Dermis blood vessel endothelial cell (primary cell): ENCODE results near the gene KIRREL3. TPM values are rescaled to one million over a fixed set of nuclear protein-coding genes. Genes with fewer than 3 reads are reported as not detected.

Experiments used
- DNase-seq: peaks from one replicate; pipeline ENCODE4 v3.0.0; 2010
- total RNA-seq: library from RNA; depleted of rRNA; stranded (reverse); fragments of >200 nt; gene quantifications from 2 replicates; pipeline ENCODE4 v1.2.3, GENCODE V29; 2014

Gene KIRREL3
- total RNA-seq, 1 donor from 2014 or later, result not detected

- no peak for DNase-seq
Measured at GRCh38 chr11:126951465-126951864, 49.1 kb downstream of the KIRREL3 start.

- DNase-seq, result no peak
Measured at GRCh38 chr11:126949066-126949891, 51.3 kb downstream of the KIRREL3 start.

DNA sequence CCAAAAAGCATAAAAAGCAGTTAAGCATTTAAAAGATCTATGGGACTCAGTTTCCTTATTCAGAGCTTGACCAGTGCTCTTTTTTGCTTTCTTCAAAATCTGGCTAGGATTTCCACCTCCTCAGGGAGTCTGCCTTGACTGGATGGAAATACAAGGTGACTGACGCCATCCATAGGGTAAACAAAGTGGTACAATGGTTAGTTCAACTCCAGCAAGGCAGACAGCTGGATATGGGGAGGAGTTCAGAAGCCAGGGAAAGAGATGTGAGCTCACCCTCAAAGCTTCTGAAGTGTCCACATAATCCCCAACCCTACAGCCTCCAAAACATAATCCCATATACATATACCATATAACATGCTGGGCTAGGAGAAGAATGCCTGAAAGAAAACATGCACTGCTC is 52.0 kb downstream of the KIRREL3 start:
- no peak for DNase-seq

- DNase-seq, result no peak
Measured at GRCh38 chr11:126945319-126945718, 55.3 kb downstream of the KIRREL3 start.

DNA sequence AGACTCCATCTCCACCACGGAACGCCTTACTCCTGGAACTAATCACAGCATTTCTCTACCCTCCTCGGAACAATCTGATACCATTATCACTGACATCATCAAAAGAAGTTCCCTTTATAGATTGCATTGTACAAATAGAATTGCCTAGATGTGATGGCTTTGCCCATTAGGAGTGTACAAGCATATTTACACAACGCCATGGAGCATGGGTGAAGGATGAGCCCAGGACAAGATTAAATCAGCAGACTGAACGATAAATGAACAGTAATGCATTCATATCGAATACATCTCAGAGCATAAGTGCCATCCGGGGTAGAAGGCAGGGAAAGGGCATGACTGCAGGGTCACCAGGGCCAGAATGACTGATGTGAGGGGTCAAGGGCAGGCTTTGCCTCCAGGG is 57.3 kb downstream of the KIRREL3 start:
- no peak for DNase-seq

DNA sequence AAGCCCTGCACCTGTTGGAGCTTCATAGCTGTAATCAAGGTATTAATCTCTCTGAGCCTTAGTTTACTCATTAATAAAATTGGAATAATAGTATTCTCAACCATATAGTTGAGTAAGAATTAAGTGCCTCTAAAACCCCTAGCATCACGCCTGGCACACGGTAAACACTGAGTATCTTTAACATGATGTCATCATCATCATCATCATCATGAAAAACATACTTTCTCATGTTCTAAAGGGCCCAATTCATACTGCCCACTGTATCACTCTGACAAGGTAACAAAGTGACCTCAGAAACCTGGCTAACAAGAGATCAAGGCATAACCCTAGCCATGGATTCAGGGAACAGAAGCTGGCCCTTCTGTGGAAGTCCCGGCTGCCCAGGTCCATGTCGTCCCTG is 58.4 kb downstream of the KIRREL3 start:
- no peak for DNase-seq

GRCh38 chr11:126939552-126939951 is 61.0 kb downstream of the KIRREL3 start:
- no peak for DNase-seq

- no peak for DNase-seq
Measured at GRCh38 chr11:126938718-126939117, 61.9 kb downstream of the KIRREL3 start.

DNA sequence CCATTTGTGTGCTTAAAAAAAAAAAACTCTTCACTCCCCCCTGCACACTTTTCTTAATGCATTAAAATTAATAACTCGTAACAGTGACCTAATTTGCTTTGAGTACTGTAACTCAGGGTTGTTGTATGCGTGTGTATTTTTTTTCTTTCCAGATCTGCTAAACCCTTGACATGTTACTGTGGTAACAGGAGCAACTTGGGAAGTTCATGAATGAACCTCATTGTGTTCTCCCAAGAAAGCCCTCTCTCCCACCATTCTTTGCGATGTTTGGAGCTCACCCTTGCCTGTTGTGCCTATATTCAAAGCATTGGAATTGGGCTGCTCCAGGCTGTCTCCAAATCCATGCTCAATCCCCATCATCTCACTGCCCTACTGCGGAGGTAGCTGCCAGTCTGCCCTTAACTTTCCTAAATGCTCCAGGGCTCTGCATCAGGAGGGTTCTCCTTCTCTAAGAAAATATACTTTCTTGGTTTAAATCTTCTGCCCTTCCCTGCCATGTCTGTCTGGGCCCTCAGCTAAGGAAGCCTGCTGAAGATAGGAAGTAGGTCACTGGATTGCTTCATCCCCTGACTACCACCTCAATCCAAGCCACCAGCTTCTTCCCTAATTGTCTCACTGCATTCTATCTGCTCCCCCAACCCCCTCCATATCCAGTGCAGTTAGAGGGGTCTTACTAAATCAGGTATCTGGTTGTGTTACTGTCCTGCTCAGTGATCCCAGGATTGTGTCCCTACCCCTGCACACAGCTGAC is 70.3 kb downstream of the KIRREL3 start:
- DNase-seq, result no peak

- no peak for DNase-seq
Measured at GRCh38 chr11:126929179-126930061, 71.2 kb downstream of the KIRREL3 start.

- no peak for DNase-seq
Measured at GRCh38 chr11:126927623-126928022, 72.9 kb downstream of the KIRREL3 start.

GRCh38 chr11:126926376-126926791 is 74.2 kb downstream of the KIRREL3 start:
- DNase-seq, result no peak

- no peak for DNase-seq
Measured at GRCh38 chr11:126925321-126926093, 75.1 kb downstream of the KIRREL3 start.

GRCh38 chr11:126924376-126925040 is 76.1 kb downstream of the KIRREL3 start:
- DNase-seq, result no peak

- DNase-seq, result no peak
Measured at GRCh38 chr11:126920833-126921232, 79.7 kb downstream of the KIRREL3 start.

DNA sequence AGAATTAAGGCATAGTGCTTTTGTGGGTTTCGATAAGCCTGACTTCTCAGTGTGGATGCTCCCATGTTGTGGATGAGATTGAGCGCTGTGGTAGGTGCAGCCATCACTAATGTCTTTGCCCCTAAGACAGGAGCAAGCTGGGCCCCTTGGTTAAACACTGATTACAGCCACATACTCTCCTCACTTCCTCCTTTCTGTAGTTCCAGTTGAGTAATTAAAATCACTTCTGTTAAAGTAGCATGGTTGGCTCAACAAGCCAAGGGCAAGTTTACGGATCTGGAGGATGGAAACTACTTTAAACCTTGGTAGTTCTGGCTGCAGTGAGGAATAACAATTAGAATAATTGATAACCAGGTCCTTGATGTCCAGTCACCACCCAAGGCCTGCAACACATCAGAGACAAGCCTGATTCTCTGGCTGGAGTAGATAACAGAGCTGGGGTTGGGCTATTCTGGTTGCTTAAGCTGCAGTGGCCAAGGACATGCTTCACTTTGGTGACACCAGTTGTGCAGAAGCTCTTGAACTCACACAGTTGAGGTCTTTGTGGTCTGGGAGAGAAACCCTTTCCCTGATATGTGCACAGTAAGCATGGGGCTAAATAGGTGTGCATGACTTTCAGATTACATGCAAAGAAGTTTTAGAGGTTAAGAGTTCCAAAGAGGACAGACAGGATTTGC is 81.3 kb downstream of the KIRREL3 start:
- DNase-seq, result no peak

- DNase-seq, result no peak
Measured at GRCh38 chr11:126918556-126918955, 82.0 kb downstream of the KIRREL3 start.

- DNase-seq, result no peak
Measured at GRCh38 chr11:126917531-126918204, 82.9 kb downstream of the KIRREL3 start.

GRCh38 chr11:126915430-126915829 is 85.1 kb downstream of the KIRREL3 start:
- DNase-seq, result no peak

DNA sequence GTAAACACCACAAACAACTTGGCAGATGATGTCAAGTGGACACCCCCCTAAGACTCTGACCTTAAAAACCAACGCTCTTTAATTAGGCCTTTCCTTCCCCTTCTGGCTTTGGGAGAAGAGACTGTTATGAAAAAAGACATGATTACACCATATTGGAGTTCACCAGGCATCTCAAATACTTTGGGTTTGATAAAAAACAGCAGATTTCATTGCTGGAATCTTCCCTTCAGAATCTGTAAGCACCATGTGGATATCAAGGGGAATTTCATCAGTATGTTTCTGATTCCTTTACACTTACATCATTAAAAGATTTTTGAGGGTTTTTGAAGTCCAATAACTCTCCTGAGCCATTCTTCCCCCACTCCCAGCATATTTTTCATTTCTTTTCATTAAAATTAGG is 85.6 kb downstream of the KIRREL3 start:
- DNase-seq, result no peak
